Osteoblast (primary cell): Measurements from ENCODE around the gene ENAH. TPM values are rescaled to one million over a fixed set of nuclear protein-coding genes. Genes with fewer than 3 reads are reported as not detected.

ENCODE experiments used
- DNase-seq: peaks from one replicate; pipeline ENCODE4 v3.0.0; 2011; ENCODE audit warnings: low spot score, mixed read lengths; ENCODE audit not compliant: insufficient read length; ENCODE audit errors: missing footprints
- H2AFZ ChIP-seq: 2 replicates; pipeline ENCODE4 v1.6.0; 2011; ENCODE audit warnings: mild to moderate bottlenecking, low read length
- H3K27ac ChIP-seq: 2 replicates; pipeline ENCODE4 v1.5.1; 2011; ENCODE audit warnings: mild to moderate bottlenecking, low read depth, low read length, moderate library complexity
- H3K27me3 ChIP-seq: 2 replicates; pipeline ENCODE4 v1.6.0; 2012; ENCODE audit warnings: mild to moderate bottlenecking, control low read depth, inconsistent platforms, low read length, moderate library complexity; ENCODE audit not compliant: insufficient read depth
- H3K36me3 ChIP-seq: 2 replicates; pipeline ENCODE4 v1.5.1; 2011; ENCODE audit warnings: mild to moderate bottlenecking, low read length, control low read depth, moderate library complexity; ENCODE audit not compliant: insufficient read depth
- H3K4me1 ChIP-seq: 2 replicates; pipeline ENCODE4 v1.5.1; 2011; ENCODE audit warnings: mild to moderate bottlenecking, low read length, control low read depth, moderate library complexity; ENCODE audit not compliant: insufficient read depth
- H3K4me2 ChIP-seq: 2 replicates; pipeline ENCODE4 v1.6.0; 2011; ENCODE audit warnings: mild to moderate bottlenecking, low read length; ENCODE audit not compliant: insufficient read depth
- H3K4me3 ChIP-seq: fragments of 200-600 bp; sonication (generic); 3 replicates; pipeline ENCODE4 v1.5.1; 2012; ENCODE audit warnings: mild to moderate bottlenecking, low read length, inconsistent platforms; ENCODE audit not compliant: insufficient read depth
- H3K79me2 ChIP-seq: 2 replicates; pipeline ENCODE4 v1.6.0; 2012; ENCODE audit warnings: mild to moderate bottlenecking, low read length, control low read depth, inconsistent platforms; ENCODE audit not compliant: insufficient read depth
- H3K9me3 ChIP-seq: 2 replicates; pipeline ENCODE4 v1.5.1; 2011; ENCODE audit warnings: low read depth, low read length, control low read depth
- H4K20me1 ChIP-seq: 2 replicates; pipeline ENCODE4 v1.6.0; 2012; ENCODE audit warnings: mild to moderate bottlenecking, low read length, control low read depth; ENCODE audit not compliant: insufficient read depth
- CTCF ChIP-seq: IDR thresholded peaks from 2 replicates; pipeline ENCODE4 v1.5.1; 2011; ENCODE audit warnings: mild to moderate bottlenecking, low read depth, low read length, moderate library complexity; ENCODE audit errors: extremely low read depth
- total RNA-seq: library from RNA; depleted of rRNA; stranded (reverse); fragments of >200 nt; gene quantifications from 2 replicates; pipeline ENCODE4 v1.2.3, GENCODE V29; 2012

ENAH gene
- total RNA-seq, 1 donor = 453 TPM

GRCh38 chr1:225451340-225451739 lies 201.6 kb downstream of the ENAH start:
- Histone ChIP-seq H3K27ac (no peak overlapping the region), H2AFZ (no peak overlapping the region), H3K4me3 (no peak overlapping the region), H3K4me2 (no peak overlapping the region), H3K27me3 (no peaks in the 10 kb centered on the region), H3K9me3 (no peaks in the 10 kb centered on the region), H3K4me1 (peaks cover 26% of the 10 kb centered on the region), H4K20me1 (no peaks in the 10 kb centered on the region), H3K79me2 (no peaks in the 10 kb centered on the region), H3K36me3 (no peaks in the 10 kb centered on the region)
- no peak for DNase-seq
- TF ChIP-seq CTCF = no peak

GRCh38 chr1:225450491-225451191 lies 202.3 kb downstream of the ENAH start:
- no peak for TF ChIP-seq CTCF
- Histone ChIP-seq H3K27me3 (no peaks in the 10 kb centered on the region), H4K20me1 (no peaks in the 10 kb centered on the region), H3K4me3 (no peak overlapping the region), H3K27ac (no peak overlapping the region), H3K9me3 (no peaks in the 10 kb centered on the region), H3K36me3 (no peaks in the 10 kb centered on the region), H2AFZ (no peak overlapping the region), H3K4me1 (peaks cover 30% of the 10 kb centered on the region), H3K79me2 (no peaks in the 10 kb centered on the region), H3K4me2 (no peak overlapping the region)
- DNase-seq = no peak

GRCh38 chr1:225449774-225450173 lies 203.1 kb downstream of the ENAH start:
- H2AFZ ChIP-seq = no peak overlapping the region

More at GRCh38 chr1:225449774-225450173, 203.1 kb downstream of the ENAH start:
- Histone ChIP-seq H3K4me1 (peaks cover 35% of the 10 kb centered on the region), H4K20me1 (no peaks in the 10 kb centered on the region), H3K36me3 (no peaks in the 10 kb centered on the region), H3K4me3 (no peak overlapping the region), H3K27me3 (no peaks in the 10 kb centered on the region), H3K4me2 (no peak overlapping the region), H3K27ac (no peak overlapping the region), H3K79me2 (no peaks in the 10 kb centered on the region), H3K9me3 (no peaks in the 10 kb centered on the region)
- no peak for DNase-seq
- no peak for TF ChIP-seq CTCF
